GM18526 (cell line): Measurements from ENCODE around the gene VSTM5.

ENCODE experiments used
- POLR2A ChIP-seq: IDR thresholded peaks from 3 replicates; pipeline ENCODE4 v1.6.1; 2011; ENCODE audit not compliant: insufficient read length; ENCODE audit errors: extremely low read depth

Gene VSTM5

GRCh38 chr11:93845181-93846092, 5.0 kb downstream of the VSTM5 start:
- TF ChIP-seq POLR2A = no peak

GRCh38 chr11:93844568-93844967, 5.8 kb downstream of the VSTM5 start:
- TF ChIP-seq POLR2A = no peak

DNA sequence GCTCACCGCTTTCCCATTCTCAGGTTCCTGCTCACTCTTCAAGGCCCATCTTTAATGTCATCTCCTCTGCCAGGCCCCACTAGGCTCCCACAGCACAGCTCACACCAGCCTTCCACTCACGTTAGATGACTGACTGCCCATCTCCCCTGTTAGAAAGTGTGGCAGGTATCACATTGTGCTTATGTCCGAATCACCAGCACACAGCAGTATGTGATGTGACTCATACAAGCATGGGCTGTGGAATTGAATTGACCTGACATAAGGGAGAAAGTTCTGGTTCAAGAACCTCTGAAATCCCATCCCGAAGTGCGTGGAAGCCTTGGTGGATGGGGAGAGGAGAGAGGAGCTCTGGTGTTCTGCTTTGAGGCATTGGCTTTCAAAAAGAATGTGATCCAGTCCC, 6.5 kb downstream of the VSTM5 start:
- TF ChIP-seq POLR2A = no peak

DNA sequence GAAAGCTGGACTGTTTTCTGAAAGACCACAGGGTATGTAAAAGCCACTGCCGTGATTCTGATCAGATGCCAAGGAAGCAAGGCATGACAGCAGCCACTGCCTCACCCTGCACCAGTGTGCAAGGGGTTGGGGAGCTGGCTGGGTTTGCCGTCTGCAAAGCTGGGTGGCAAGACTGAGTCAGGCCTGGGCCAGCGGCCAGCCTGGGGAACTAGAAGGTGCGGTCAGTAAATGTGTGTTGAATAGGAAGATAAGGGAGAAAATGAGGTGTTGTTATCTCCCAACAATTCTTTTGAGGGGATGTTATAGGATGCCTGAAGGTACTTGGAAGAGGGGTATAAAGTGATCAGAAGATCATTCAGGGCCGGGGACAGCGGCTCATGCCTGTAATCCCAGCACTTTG, 8.0 kb downstream of the VSTM5 start:
- TF ChIP-seq POLR2A = no peak

DNA sequence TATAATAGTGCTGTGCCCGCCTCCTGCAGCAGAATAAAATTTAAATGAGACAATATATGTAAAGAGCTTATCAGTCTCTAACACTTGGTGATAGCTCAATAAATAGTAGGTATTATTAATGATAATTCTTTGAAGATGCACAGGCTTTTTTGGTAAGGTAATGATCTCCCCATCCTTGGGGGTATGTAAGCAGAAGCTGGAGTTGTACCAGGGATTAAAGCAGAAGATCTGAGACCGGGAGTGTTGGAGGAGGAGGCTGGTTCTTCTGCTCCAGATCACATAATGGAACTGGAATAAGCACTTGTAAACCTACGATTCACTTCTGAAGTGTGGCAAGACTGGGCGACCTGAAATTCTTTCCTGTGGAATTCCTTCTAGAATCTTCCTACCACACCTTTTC, 8.4 kb downstream of the VSTM5 start:
- TF ChIP-seq POLR2A = no peak

DNA sequence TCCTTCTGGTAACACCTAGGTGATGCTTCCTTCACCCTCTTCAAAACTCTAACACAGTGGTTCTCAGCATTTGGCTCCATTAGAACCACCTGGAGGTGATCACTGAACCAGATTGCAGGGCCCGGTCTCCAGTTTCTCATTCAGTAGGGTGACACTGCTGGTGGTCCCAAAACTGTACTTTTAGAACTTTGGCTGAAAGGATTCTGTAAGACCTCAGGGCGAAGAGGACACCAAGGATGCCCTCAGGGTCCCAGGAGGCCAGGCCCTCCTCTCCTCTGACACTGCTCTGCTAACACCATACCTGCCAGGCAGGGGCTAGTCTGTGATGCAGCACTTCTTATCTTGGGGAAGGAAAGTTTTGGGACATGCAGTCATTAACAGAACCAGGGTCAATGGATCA, 9.0 kb downstream of the VSTM5 start:
- no peak for TF ChIP-seq POLR2A

DNA sequence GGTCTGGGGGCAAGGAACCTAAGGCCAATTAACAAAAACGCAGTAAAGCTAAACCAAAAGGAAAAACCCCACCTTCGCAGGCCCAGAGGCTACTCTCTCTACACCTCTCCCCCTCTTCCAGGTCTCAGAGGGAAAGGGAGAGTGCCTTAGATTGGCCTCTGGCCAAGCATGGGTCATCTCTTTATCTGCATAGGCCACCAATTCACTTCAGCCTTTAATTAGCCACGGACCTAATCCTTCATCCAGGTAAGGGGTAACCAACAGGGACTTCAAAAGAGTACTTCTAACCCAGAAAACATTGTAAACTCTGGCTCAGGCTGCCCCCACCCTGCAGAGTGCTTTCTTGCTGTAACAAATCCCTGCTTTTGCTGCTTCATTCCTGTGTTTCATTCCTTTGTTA, 9.4 kb downstream of the VSTM5 start:
- TF ChIP-seq POLR2A = no peak

DNA sequence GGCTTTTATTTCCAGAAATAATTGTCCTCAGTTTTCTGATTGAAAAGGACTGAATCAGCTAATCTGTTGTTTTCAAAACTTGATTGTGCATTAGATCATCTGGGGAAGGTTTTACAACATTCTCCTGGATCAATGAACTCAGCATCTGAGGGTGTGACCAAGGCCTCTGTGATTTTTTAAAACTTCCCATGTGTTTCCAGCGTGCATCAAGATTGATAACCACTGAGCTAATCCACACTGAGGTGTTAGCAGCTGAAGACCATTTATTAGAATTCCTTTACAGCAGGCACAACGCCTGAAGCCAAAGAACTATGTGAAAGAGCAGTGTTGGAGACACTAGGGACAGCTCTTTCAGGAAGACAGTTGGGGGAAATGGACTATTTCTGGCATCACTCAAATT, 10.2 kb downstream of the VSTM5 start:
- TF ChIP-seq POLR2A = no peak

- no peak for TF ChIP-seq POLR2A
Measured at GRCh38 chr11:93838967-93839366, 11.5 kb downstream of the VSTM5 start.

DNA sequence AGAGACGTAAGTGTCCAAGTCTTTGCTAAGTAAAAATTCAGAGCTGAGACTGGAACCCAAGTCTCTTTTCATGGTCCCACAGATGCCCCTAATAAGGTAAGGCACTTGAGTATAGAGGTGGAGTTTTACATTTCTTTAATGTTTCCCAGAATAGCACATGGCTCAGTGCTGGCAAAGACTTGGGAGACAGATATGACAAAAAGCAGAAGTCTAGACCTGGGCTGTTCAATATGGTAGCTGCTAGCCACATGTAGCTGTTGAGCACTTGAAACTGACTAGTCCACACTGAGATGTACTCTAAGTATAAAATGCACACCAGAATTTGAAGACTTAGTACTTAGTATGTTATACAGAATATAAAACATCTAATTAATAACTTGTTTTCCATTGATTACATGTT, 17.6 kb downstream of the VSTM5 start:
- no peak for TF ChIP-seq POLR2A

DNA sequence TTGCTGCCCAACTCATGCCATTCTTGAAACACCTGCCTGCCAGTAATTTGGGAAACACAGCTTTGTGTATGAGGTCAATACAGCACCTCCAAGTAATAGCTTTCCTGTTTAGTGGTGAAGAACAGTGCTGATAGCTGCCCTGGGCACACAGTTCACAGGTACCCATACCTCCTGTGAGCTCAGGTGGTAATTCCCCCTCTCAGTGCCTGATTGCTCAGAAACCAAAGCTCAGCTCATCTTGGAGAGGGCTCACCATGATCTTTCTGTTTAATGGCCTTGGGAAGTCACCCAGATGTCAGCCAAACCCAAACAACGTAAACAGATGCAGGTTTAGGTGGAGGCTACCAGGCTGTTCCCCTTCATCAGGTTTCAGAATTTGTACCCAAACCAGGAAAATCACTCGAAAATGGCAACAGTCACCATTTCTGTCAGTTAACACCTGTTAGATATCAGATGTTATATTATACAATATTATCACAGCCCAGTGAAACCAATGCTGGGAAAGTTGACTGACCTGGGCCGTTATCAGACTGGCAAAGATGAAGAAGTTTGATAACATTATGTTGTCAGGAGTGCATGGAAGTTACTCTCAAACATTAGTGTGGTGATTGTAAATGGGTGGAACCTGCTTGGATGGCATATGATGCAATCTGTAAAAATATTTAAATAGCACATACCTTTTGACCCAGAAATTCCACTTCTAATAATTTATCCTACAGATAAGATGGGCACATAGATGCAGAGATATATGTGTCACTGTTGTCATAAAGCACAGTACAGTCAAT, 18.9 kb downstream of the VSTM5 start:
- no peak for TF ChIP-seq POLR2A

- no peak for TF ChIP-seq POLR2A
Measured at GRCh38 chr11:93829598-93829997, 20.8 kb downstream of the VSTM5 start.

GRCh38 chr11:93827363-93827762, 23.1 kb downstream of the VSTM5 start:
- no peak for TF ChIP-seq POLR2A

- TF ChIP-seq POLR2A = no peak
Measured at GRCh38 chr11:93823210-93823609, 27.2 kb downstream of the VSTM5 start.

GRCh38 chr11:93822359-93822758, 28.1 kb downstream of the VSTM5 start:
- no peak for TF ChIP-seq POLR2A

DNA sequence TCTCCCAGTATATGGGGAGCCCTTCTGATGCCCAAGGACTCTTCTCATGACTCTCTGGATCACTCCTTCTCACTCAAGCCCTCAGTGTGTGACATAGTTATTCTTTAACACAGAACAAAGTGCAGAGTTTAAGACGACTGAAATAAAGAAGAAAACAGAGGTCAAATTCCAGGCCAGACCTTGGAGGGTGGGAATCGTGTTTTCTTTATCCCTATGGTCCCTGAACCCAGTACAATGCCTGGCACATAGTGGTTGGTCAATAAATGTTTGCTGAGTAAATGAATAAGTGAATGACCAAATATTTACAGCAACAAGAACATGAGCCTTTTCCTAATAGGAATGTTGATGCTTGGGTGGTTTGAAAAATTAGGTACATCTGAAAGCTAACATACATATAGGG, 28.8 kb downstream of the VSTM5 start:
- TF ChIP-seq POLR2A = no peak

- no peak for TF ChIP-seq POLR2A
Measured at GRCh38 chr11:93820847-93821246, 29.6 kb downstream of the VSTM5 start.
